Naive thymus-derived CD8-positive, alpha-beta T cell (primary cell): Measurements from ENCODE around the gene CASK. TPM values are rescaled to one million over a fixed set of nuclear protein-coding genes. Genes with fewer than 3 reads are reported as not detected.

Experiments used
- ATAC-seq, 2 donors: fragments of 150-1000 bp; cut with Tn5 transposase in 1 of 2; sonication (Bioruptor Pico), chemical (Tn5 transposase) in 1 of 2; 1 replicate in 1 of 2; 2 replicates in 1 of 2; pipeline ENCODE4 v1.10.0; 2021; ENCODE audit warnings: mild to moderate bottlenecking in 2 of 2, moderate library complexity in 2 of 2
- POLR2A ChIA-PET: fragments of 350-600 bp; sonication (Branson Sonifier 250); formaldehyde crosslinking; loops from one replicate; lab custom pipeline; 2021; ENCODE audit warnings: antibody characterized with exemption; lab: Charles Lee
- DNase-seq, 10 donors: peaks; one replicate each; pipeline versions ENCODE4 v3.0.0 to v3.0.0-alpha.2; 2020 to 2022
- H3K27ac Mint-ChIP-seq, 10 donors: one replicate each; pipeline ENCODE4 v1.8.0; 2020 to 2022; ENCODE audit warnings: mild to moderate bottlenecking in 10 of 10, mixed read lengths in 10 of 10, moderate library complexity in 4 of 10, inconsistent platforms in 1 of 10
- H3K27me3 Mint-ChIP-seq, 5 donors: one replicate each; pipeline ENCODE4 v1.8.0; 2021 to 2022; ENCODE audit warnings: mixed read lengths in 5 of 5
- H3K36me3 Mint-ChIP-seq, 3 donors: one replicate each; pipeline ENCODE4 v1.8.0; 2020 to 2022; ENCODE audit warnings: mixed read lengths in 3 of 3, mild to moderate bottlenecking in 2 of 3, inconsistent platforms in 1 of 3
- H3K4me1 Mint-ChIP-seq, 4 donors: one replicate each; pipeline ENCODE4 v1.8.0; 2021 to 2022; ENCODE audit warnings: mixed read lengths in 4 of 4
- H3K4me3 Mint-ChIP-seq, 10 donors: one replicate each; pipeline ENCODE4 v1.8.0; 2020 to 2022; ENCODE audit warnings: mild to moderate bottlenecking in 10 of 10, mixed read lengths in 10 of 10, moderate library complexity in 6 of 10, inconsistent platforms in 1 of 10
- H3K9me3 Mint-ChIP-seq, 9 donors: one replicate each; pipeline ENCODE4 v1.8.0; 2020 to 2022; ENCODE audit warnings: mixed read lengths in 9 of 9, mild to moderate bottlenecking in 3 of 9, inconsistent platforms in 1 of 9, moderate library complexity in 1 of 9
- polyA plus RNA-seq, 3 donors: library from polyadenylated mRNA; unstranded; fragments of 300-500 nt; fragmentation: Illumina TruSeq; gene quantifications; one replicate each; pipeline ENCODE4 v1.2.3, GENCODE V29; 2021
- total RNA-seq, 8 experiments: library from RNA in 2 of 8; stranded (reverse) in 2 of 8; gene quantifications; one replicate each; pipeline ENCODE4 v1.2.3 and lab custom pipeline; 2021 to 2026

The CASK gene, protein sequence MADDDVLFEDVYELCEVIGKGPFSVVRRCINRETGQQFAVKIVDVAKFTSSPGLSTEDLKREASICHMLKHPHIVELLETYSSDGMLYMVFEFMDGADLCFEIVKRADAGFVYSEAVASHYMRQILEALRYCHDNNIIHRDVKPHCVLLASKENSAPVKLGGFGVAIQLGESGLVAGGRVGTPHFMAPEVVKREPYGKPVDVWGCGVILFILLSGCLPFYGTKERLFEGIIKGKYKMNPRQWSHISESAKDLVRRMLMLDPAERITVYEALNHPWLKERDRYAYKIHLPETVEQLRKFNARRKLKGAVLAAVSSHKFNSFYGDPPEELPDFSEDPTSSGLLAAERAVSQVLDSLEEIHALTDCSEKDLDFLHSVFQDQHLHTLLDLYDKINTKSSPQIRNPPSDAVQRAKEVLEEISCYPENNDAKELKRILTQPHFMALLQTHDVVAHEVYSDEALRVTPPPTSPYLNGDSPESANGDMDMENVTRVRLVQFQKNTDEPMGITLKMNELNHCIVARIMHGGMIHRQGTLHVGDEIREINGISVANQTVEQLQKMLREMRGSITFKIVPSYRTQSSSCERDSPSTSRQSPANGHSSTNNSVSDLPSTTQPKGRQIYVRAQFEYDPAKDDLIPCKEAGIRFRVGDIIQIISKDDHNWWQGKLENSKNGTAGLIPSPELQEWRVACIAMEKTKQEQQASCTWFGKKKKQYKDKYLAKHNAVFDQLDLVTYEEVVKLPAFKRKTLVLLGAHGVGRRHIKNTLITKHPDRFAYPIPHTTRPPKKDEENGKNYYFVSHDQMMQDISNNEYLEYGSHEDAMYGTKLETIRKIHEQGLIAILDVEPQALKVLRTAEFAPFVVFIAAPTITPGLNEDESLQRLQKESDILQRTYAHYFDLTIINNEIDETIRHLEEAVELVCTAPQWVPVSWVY
- total RNA-seq (10 to 100 TPM; 90.3 to 90.4 TPM), polyA plus RNA-seq (10 to 100 TPM in 2 of 3 donors, 1 to 10 TPM in 1; 4.6 to 16.1 (median 11.4) TPM), total RNA-seq (lab: John Stamatoyannopoulos, UW) (15.3 to 94.4 (median 66.4) reads per million in 6 experiments)

DNA sequence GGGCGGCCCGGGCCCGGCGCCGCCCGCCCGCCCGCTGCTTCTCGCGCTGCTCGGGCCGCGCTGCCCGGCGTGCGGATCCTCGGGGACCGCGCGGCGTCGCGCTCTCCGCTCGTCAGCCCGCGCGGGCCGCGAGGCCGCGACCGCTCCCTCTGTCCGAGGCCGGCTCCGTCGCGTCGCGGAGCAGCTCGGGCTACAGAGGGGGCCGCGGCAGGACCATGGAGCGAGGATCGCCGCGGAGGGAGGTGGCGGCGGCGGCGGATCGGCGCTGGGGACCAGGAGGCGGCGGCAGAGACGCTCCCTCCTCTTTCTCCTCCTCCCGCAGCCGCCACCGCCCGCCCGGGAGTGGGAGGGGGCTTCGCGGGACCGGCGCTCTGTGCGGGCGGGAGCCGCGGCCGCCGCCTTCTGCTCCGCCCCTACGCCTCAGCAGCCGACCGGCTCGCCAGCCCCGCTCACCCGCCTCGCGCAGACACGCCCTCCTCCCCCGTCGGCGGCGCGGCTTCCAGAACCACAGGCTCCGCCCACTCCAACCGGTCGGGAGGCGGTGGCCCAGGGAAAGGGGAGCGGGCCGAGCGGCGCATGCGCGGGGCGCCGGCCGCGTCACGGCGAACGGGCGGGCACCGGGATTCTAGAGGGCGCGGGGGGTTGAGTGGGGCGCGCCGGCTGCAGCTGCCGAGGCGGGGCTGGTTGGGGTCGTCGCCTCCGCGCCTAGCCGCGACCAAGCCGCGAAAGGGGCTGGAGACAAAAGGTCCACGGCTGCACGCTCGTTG lies at the start of gene CASK:
Gene CASK (minus strand): TSS at position 344 of the 767 bp plus-strand sequence. CDS start 566 bp downstream, outside the sequence.
- H3K36me3 Mint-ChIP-seq, result no peaks in the 10 kb centered on the region
- DNase-seq, result peak; percentile 78 to 92 (median 86)
- peak within 1 kb of the TSS; percentile 88 to 98 (median 95) for H3K4me3 Mint-ChIP-seq
- POLR2A ChIA-PET, result interaction anchor here (0.8 to 2.4 kb wide), 11 partner anchors 9 to 1022 kb away, joined by 3 to 7 read pairs (median 3); no protein-coding TSS in a partner anchor
- peak within 1 kb of the TSS; percentile 86 to 96 (median 94) for H3K27ac Mint-ChIP-seq
- no peaks in the 10 kb centered on the region for H3K27me3 Mint-ChIP-seq
- peaks cover 0 to 3% (median 0%) of the 10 kb centered on the region in 9 donors for H3K9me3 Mint-ChIP-seq
- peaks cover 8 to 39% (median 24%) of the 10 kb centered on the region in 4 donors for H3K4me1 Mint-ChIP-seq
- peak; percentile 81 for ATAC-seq

DNA sequence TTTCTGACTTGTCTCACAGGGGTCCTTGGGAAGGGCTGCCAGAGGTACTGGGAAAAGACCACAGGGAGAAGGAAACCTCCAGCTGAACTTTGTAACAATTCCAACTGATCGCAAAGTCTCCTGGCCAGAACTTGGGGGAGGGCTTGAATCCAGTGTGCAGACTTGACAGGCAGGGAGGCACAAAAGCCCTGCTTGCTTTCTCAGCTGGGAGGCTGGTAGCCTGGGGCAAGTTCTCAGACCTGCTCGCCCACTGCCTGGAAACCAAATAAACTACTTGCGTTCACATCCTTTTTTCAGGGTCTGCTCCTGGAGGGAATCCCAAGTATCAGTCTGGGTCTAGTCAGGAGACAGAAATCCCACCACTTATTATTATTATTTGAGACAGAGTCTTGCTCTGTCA lies 48.0 kb upstream of the CASK start:
- no peak for DNase-seq
- Mint-ChIP-seq H3K4me1 (no peaks in the 10 kb centered on the region), H3K36me3 (peaks cover 0 to 4% (median 0%) of the 10 kb centered on the region in 3 donors), H3K27ac (no peak overlapping the region), H3K4me3 (no peak overlapping the region), H3K27me3 (no peaks in the 10 kb centered on the region), H3K9me3 (peaks cover 0 to 3% (median 0%) of the 10 kb centered on the region in 9 donors)
- no peak for ATAC-seq
- POLR2A ChIA-PET, result no interaction called here

DNA sequence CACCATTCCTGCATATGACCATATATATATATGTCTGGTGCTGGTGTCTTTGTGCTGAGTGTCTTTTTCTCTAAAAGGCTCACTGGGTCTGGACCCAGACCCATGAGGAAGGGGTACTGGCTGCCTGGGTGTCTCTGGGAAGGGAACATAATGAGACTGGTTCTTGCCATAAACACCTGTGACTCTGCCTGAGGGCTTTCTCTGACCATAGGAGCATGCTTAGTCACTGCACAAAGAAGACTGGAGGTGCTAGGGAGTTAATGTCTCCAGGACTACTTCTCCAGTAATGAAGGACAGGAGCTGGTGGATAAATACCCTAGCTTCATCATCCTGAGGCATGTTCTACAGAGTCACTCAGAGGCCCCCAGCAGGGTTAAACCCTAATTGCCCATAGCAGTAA lies 47.1 kb upstream of the CASK start:
- POLR2A ChIA-PET, result no interaction called here
- ATAC-seq (no peak), DNase-seq (no peak)
- H3K27ac Mint-ChIP-seq, result no peak overlapping the region
- H3K4me3 Mint-ChIP-seq, result no peak overlapping the region
- no peaks in the 10 kb centered on the region for H3K4me1 Mint-ChIP-seq
- H3K36me3 Mint-ChIP-seq, result peaks cover 0 to 4% (median 0%) of the 10 kb centered on the region in 3 donors
- no peaks in the 10 kb centered on the region for H3K27me3 Mint-ChIP-seq
- peaks cover 0 to 3% (median 0%) of the 10 kb centered on the region in 9 donors for H3K9me3 Mint-ChIP-seq

DNA sequence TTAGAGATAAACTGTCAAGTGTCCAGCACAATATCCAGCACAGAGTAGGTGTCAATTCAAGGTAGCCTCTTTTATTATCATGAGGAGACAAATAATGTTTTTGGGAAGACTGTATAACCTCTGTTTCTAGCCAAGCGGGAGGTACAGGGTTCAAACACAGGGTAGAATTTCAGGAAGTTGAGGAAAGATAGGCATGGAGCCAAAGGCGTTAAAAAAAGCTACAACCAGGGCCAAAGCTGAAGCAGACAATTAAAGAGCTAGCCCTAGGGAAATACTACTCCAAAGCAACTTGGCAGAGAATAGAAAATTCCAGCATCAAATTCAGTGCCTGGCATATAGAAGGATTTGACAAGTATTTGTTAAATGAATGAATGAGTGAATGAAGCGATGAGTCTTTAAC lies 40.0 kb upstream of the CASK start:
- Mint-ChIP-seq H3K4me3 (no peak overlapping the region), H3K27me3 (no peaks in the 10 kb centered on the region), H3K27ac (no peak overlapping the region), H3K4me1 (peaks cover 0 to 2% (median 0%) of the 10 kb centered on the region in 4 donors), H3K9me3 (peaks cover 0 to 4% (median 0%) of the 10 kb centered on the region in 9 donors), H3K36me3 (no peaks in the 10 kb centered on the region)
- POLR2A ChIA-PET, result interaction anchor here (1.2 kb wide), 1 partner anchor 12 kb away, joined by 3 read pairs; no protein-coding TSS in a partner anchor
- DNase-seq (no peak), ATAC-seq (no peak)

DNA sequence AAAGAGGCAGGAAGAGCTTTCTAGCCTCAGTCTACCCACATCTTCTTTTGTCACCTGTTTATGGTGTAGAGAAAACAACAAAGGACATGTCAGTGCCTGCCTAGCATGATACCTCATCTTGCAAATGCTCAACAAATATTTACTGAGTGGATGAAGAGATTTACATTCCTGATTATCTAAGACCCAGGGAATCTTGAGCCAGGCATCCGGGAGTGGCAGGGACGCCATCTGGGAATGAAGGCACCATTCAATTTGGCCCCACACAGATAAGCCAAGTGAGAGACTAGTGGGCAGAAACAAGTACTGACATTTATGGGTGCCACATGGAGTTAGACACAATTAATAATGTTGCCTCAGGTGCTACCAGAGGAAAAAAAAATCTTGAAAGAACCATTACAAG lies 36.8 kb upstream of the CASK start:
- Mint-ChIP-seq H3K4me3 (no peak overlapping the region), H3K9me3 (peaks cover 0 to 2% (median 0%) of the 10 kb centered on the region in 9 donors), H3K27ac (no peak overlapping the region), H3K27me3 (no peaks in the 10 kb centered on the region), H3K4me1 (peaks cover 0 to 2% (median 0%) of the 10 kb centered on the region in 4 donors), H3K36me3 (no peaks in the 10 kb centered on the region)
- POLR2A ChIA-PET, result no interaction called here
- no peak for DNase-seq
- ATAC-seq, result no peak

DNA sequence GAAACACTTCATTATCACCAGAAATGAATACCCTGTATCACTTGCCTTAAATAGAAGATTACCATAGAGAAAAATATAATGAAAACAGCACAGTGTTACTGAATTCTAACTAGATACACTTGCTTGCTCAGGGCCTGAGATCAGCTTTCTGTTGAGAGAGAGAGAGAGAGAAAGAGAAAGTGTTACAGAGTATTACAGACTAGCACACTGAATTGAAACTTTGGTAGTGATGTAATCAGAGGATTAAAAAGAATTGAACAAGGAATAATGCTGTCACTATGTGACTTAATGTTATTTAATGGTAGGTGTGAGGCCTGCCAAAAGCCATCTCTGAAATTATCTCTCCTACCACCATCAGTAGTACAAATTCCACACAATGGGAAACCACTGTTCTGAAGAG lies 35.5 kb upstream of the CASK start:
- ATAC-seq (no peak), DNase-seq (no peak)
- POLR2A ChIA-PET, result no interaction called here
- Mint-ChIP-seq H3K9me3 (no peaks in the 10 kb centered on the region), H3K36me3 (no peaks in the 10 kb centered on the region), H3K4me1 (peaks cover 0 to 2% (median 0%) of the 10 kb centered on the region in 4 donors), H3K27ac (no peak overlapping the region), H3K4me3 (no peak overlapping the region), H3K27me3 (no peaks in the 10 kb centered on the region)

DNA sequence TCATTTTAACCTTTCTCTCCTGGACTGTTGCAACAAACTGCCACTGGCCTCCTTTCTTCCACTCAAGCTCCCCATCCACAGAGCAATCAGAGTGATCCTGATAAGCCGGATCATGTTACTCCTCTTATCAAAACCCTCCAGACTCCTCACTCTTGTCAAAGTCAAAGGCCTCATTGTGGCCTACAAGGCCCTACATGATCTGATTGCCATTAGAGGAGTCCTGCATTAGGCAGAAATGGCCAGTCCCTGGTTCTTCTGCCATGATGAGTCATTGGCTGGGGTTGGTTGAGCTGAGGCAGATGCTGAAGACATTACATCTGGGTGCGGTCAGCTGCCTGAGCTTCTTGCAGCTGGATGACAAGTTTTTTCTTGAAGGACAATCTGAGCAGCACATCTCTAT lies 32.7 kb upstream of the CASK start:
- H3K27me3 Mint-ChIP-seq, result no peaks in the 10 kb centered on the region
- H3K9me3 Mint-ChIP-seq, result no peaks in the 10 kb centered on the region
- H3K4me3 Mint-ChIP-seq, result no peak overlapping the region
- POLR2A ChIA-PET, result no interaction called here
- no peak overlapping the region for H3K27ac Mint-ChIP-seq
- ATAC-seq (no peak), DNase-seq (no peak)
- peaks cover 0 to 2% (median 0%) of the 10 kb centered on the region in 4 donors for H3K4me1 Mint-ChIP-seq
- no peaks in the 10 kb centered on the region for H3K36me3 Mint-ChIP-seq

DNA sequence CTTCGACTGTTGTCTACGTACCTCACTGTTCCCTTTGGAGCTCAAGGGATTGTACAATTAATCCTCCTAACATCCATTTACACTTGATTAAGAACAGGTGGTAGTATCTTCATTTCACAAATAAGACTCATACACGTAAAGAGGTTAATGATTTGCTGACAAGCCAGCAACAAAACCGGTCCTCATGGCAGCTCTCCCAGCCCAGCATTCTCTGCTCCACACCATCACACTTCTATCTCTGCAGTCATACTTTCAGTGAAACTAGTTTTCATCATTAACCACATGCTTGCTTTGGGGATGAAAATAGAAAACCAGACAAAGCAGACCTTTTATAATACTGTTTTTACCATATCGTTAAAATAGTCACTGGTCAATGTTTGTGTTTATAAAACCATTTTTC lies 28.7 kb upstream of the CASK start:
- no peaks in the 10 kb centered on the region for H3K36me3 Mint-ChIP-seq
- POLR2A ChIA-PET, result no interaction called here
- H3K4me3 Mint-ChIP-seq, result no peak overlapping the region
- no peaks in the 10 kb centered on the region for H3K9me3 Mint-ChIP-seq
- no peaks in the 10 kb centered on the region for H3K27me3 Mint-ChIP-seq
- H3K27ac Mint-ChIP-seq, result no peak overlapping the region
- ATAC-seq (no peak), DNase-seq (no peak)
- peaks cover 0 to 3% (median 0%) of the 10 kb centered on the region in 4 donors for H3K4me1 Mint-ChIP-seq

DNA sequence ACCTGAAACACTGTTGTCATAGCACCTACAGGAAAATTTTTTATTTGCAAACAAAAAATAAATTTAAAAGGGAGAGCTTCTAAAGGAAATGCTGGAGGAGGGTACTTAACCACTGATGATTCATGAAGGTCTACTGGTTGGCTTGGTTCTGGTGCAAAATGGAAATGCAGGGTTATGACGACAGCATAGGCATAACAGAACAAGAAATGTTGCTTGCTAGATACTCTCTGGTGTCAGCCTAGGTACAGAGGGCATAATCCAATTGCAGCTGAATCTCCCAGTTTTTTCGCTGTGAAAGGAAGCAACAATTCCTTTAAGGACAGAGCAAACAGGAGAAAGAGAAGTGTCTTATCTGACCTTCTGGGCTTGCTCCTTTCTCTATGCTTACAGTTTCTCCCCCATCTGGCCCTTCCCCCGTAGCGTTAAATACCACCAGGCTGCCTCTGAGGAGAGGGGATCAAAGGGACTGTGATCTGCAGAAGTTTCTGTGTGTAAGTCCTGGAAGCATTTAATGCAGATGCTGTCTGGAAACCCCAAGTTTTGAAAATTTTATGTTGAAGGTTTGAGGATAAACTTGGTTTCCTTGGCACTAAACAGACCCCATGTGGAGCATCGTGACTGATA lies 23.7 kb upstream of the CASK start:
- no peaks in the 10 kb centered on the region for H3K9me3 Mint-ChIP-seq
- H3K27me3 Mint-ChIP-seq, result no peaks in the 10 kb centered on the region
- no peaks in the 10 kb centered on the region for H3K36me3 Mint-ChIP-seq
- POLR2A ChIA-PET, result no interaction called here
- H3K27ac Mint-ChIP-seq, result peak overlapping the region in 1 of 10 donors; percentile 60
- H3K4me3 Mint-ChIP-seq, result no peak overlapping the region
- ATAC-seq, result peak in 1 of 2 donors; percentile 56
- peaks cover 0 to 5% (median 0%) of the 10 kb centered on the region in 4 donors for H3K4me1 Mint-ChIP-seq
- DNase-seq, result peak in 1 of 10 donors; percentile 3

DNA sequence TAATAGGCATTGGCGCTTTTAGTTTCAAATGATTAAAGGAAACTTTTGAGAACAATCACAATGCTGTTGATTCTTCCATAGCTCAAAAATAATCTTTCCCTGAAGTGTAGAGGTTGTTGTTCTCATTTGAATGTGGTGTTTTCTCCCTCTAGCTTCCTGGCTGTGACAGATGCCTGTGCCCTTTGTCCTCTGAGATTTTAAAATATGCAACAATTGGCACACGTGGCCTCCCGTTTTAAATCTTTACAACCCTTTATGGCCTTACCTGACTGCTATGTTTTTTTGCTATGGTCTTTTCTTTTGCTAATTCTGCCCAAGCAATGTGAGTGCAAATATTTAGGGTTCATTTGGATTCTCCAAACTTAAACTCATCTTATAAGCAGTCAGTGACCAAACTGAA lies 22.9 kb upstream of the CASK start:
- H3K36me3 Mint-ChIP-seq, result peaks cover 0 to 3% (median 0%) of the 10 kb centered on the region in 3 donors
- ATAC-seq (no peak), DNase-seq (no peak)
- POLR2A ChIA-PET, result no interaction called here
- H3K27ac Mint-ChIP-seq, result no peak overlapping the region
- no peaks in the 10 kb centered on the region for H3K9me3 Mint-ChIP-seq
- H3K4me3 Mint-ChIP-seq, result no peak overlapping the region
- peaks cover 0 to 5% (median under 1%) of the 10 kb centered on the region in 4 donors for H3K4me1 Mint-ChIP-seq
- H3K27me3 Mint-ChIP-seq, result no peaks in the 10 kb centered on the region

DNA sequence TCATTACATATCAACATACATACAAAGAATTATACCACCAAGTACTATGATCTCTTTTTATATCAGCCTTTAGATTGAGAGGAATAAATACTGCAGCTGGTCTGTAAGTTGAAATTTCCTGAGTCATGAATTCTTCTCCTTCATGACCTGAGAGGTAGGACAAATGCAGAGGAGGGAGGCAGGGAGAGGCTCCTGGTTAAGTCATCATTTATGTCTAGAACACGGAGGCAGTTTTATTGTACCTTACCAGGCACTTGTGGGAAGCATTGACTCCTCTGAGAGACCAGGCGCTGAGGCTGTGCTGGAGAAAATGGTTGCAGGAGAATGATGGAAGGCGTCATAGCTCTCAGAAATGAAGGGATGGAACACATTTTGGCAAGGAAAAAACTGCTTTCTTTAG lies 12.5 kb upstream of the CASK start:
- POLR2A ChIA-PET, result no interaction called here
- peaks cover 0 to 5% (median 0%) of the 10 kb centered on the region in 9 donors for H3K9me3 Mint-ChIP-seq
- no peak for ATAC-seq
- peaks cover 5 to 25% (median 14%) of the 10 kb centered on the region in 4 donors for H3K4me1 Mint-ChIP-seq
- H3K27ac Mint-ChIP-seq, result peak overlapping the region in 1 of 10 donors; percentile 71
- H3K27me3 Mint-ChIP-seq, result no peaks in the 10 kb centered on the region
- H3K36me3 Mint-ChIP-seq, result no peaks in the 10 kb centered on the region
- H3K4me3 Mint-ChIP-seq, result no peak overlapping the region
- no peak for DNase-seq
